Measurements from ENCODE around the gene SLC2A1.

Gene SLC2A1

DNA sequence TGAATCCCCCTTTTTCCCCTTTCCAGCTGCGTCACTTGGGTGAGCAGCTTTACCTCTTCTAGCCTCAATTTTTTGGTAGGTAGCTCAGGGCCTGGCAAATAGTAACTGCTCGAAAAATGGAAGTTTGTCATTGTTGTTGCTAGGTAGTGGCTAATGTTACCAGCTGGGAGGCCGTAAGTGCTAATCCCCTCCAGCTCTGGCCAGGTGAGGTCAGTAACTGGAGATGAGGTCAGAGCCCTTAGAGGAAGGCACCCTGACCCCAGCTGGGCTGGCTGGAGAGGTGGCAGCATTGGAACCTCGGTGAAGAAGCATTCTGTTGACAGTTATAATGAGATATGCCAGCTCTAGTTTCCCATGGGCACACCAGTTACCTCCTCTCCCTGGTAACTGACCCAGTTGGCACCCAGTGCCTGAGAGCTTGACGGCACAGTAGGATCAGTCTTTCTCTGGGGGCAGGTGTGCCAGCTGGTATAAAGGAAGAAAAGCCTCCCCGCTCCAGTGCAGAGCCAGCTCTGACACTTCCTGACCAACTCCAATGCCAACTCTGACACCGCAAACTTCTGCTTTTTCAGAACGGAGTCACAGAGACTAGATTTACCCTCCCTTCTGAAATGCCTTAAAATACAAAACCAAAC, 35.0 kb upstream of the SLC2A1 start:
- in situ Hi-C loops (cut with HindIII; ENCODE audit: low sequenced_read_pairs): no loop called here
- TF ChIP-seq, protein P1, sequence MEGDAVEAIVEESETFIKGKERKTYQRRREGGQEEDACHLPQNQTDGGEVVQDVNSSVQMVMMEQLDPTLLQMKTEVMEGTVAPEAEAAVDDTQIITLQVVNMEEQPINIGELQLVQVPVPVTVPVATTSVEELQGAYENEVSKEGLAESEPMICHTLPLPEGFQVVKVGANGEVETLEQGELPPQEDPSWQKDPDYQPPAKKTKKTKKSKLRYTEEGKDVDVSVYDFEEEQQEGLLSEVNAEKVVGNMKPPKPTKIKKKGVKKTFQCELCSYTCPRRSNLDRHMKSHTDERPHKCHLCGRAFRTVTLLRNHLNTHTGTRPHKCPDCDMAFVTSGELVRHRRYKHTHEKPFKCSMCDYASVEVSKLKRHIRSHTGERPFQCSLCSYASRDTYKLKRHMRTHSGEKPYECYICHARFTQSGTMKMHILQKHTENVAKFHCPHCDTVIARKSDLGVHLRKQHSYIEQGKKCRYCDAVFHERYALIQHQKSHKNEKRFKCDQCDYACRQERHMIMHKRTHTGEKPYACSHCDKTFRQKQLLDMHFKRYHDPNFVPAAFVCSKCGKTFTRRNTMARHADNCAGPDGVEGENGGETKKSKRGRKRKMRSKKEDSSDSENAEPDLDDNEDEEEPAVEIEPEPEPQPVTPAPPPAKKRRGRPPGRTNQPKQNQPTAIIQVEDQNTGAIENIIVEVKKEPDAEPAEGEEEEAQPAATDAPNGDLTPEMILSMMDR (IDR thresholded peaks at IDR 0.05; ENCODE audit: low read depth, low read length, missing control alignments): no peak
- DNase-seq (ENCODE audit: low read depth): no peak
- no peak overlapping the region for H3K4me3 ChIP-seq (ENCODE audit: low read depth, low read length)

DNA sequence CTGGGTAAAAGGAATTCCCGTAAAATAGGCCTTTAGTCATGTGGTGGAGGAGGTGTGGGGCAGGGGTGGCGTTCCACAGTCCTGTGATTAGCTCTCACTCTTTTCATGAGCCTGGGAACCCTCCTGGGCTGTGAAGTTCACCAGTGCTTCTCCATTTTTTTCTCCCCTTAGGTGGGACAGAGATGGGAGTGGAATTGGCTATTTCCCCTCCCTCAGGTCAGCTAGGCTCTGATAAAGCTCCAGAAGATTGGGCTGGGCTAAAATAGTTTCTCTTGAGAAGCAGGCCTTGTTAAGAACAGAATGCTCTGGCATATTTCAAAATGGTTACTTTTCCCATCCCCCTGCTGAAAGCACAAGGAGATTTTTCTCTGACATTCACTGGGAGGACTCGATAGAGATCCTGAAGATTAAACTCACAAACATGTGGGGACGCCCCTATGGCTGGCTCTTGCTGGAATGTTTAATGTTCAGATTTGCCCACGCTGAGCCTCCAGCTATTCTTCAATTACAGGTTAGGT, 33.4 kb upstream of the SLC2A1 start:
- in situ Hi-C loops (cut with HindIII; ENCODE audit: low sequenced_read_pairs): no loop called here
- DNase-seq (ENCODE audit: low read depth): no peak
- TF ChIP-seq, protein P1 (IDR thresholded peaks at IDR 0.05; ENCODE audit: low read depth, low read length, missing control alignments): no peak
- H3K4me3 ChIP-seq (ENCODE audit: low read depth, low read length): no peak overlapping the region

DNA sequence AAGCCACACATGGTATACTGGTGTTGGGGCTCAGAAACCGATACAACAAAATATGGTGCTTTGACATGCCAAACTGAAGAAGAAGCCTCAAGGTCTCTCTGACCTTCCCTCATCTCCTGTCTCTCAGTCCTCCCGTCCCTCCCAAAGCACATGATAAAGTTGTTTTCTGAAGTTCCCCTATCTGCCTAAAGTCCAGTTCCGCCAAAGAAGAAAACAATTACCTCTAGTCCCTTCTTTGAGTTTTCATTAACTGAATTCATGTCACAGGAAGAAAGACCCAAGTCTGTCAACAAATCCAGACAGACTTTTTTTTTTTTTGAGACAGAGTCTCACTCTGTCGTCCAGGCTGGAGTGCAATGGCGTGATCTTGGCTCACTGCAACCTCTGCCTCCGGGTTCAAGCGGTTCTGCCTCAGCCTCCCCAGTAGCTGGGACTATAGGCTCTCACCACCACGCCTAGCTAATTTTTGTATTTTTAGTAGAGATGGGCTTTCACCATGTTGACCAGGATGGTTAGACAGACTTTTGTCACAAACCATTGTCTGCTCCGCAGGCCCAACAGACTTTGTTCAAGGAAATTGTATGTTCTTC, 32.2 kb upstream of the SLC2A1 start:
- TF ChIP-seq, protein P1 (IDR thresholded peaks at IDR 0.05; ENCODE audit: low read depth, low read length, missing control alignments): no peak
- no peak overlapping the region for H3K4me3 ChIP-seq (ENCODE audit: low read depth, low read length)
- DNase-seq (ENCODE audit: low read depth): no peak
- in situ Hi-C loops (cut with HindIII; ENCODE audit: low sequenced_read_pairs): no loop called here

DNA sequence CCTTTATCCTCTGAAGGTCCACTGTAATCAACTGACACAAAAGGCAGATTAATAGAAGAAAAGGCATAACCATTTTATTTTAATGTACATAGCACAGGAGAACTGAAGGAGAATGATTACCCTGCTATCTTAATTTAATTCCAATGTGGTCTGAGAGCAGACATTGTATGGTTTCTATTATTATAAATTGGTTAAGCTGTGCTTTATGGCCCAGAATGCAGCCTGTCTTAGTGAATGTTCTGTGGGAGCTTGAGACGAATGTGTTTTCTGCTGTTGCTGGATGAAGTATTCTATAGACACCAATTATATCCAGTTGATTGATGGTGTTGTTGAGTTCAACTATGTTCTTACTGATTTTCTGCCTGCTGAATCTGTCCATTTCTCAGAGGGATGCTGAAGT, 25.0 kb upstream of the SLC2A1 start:
- in situ Hi-C loops (cut with HindIII; ENCODE audit: low sequenced_read_pairs): no loop called here

DNA sequence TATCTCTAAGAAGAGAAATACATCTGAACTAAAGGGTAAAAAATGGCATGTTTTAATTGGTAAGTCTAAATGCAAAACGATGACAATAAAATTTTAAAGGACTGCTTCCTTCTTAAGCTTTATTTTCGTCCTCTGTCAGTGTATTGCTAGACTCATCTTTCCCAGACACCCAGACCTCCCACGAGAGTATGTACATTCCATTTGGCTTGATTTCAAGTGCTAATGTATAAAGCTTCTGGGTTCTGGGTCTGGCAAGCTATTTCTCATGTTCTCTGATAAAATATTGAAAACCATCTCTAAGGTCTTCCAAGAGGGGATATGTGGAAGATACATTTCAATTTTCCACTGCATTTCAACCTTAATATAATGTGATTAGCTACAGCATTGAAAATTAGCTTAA, 24.6 kb upstream of the SLC2A1 start:
- TF ChIP-seq, protein P1 (IDR thresholded peaks at IDR 0.05; ENCODE audit: low read depth, low read length, missing control alignments): no peak
- no peak overlapping the region for H3K4me3 ChIP-seq (ENCODE audit: low read depth, low read length)
- no peak for DNase-seq (ENCODE audit: low read depth)
- in situ Hi-C loops (cut with HindIII; ENCODE audit: low sequenced_read_pairs): no loop called here

More for the DNA sequence above, 25.0 kb upstream of the SLC2A1 start:
- TF ChIP-seq, protein P1 (IDR thresholded peaks at IDR 0.05; ENCODE audit: low read depth, low read length, missing control alignments): no peak
- no peak overlapping the region for H3K4me3 ChIP-seq (ENCODE audit: low read depth, low read length)
- DNase-seq (ENCODE audit: low read depth): no peak

DNA sequence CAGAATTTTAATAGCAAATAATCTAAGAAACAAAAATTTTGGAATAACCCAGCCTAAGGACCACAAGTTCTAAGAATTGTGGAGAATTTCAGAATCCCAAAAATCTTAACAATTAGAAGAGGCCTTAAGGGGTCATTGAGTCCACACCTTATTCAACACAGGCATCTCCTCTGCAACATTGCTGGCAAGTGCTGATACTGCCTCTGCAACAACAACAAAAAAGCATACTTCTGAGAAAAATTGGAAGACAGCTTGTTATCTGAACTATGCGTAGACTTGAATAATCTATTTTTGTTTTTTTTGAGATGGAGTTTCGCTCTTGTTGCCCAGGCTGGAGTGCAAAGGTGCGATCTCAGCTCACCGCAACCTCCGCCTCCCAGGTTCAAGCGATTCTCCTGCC, 24.0 kb upstream of the SLC2A1 start:
- TF ChIP-seq, protein P1 (IDR thresholded peaks at IDR 0.05; ENCODE audit: low read depth, low read length, missing control alignments): no peak
- in situ Hi-C loops (cut with HindIII; ENCODE audit: low sequenced_read_pairs): no loop called here
- no peak for DNase-seq (ENCODE audit: low read depth)
- H3K4me3 ChIP-seq (ENCODE audit: low read depth, low read length): no peak overlapping the region

All from astrocyte of the cerebellum (primary cell).